NCI-H2196 (cell line): ENCODE measurements around the gene GPX4.

ENCODE experiments used
- DNase-seq: peaks from one replicate; lab custom pipeline; 2025; ENCODE audit not compliant: unreplicated experiment; lab: John Stamatoyannopoulos, UW

The GPX4 gene

DNA sequence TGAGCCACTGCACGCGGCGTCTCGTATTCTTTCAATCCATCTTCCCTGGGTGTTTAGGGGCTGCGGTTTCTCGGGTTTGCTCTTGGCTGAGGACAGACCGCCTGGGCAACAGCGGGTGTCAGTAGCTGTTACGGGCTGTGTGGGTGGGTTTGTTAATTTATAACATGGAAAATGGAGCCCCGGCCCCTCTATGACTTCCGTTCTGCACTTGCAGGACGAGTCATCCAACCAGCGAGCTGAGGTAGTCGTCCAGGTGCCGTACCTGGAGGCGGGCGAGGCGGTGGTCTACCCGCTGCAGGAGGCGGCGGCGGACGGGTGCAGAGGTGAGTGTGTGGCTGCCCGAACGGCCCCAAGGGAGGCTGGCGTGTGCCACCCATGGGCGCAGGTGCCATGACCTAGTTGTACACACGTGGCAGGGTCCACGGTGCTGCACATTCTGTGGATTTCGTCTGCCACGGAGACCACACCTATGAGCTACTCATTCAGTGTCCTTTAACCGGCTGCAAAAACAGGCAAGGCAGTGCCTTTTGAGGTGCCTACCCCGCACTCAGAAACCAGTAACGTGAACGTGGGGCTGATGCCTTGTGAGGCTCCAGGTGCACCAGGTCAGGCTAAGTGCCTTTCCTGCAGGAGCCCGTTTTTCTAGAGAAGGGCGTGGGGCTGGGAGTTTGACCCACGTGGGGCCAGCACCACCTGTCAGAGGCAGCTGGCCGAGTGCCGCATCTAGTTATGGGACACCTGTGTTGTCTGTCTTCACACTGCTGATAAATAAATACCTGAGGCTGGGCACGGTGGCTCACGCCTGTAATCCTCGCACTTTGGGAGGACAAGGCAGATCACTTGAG is 19.5 kb upstream of the GPX4 start:
- DNase-seq: no peak

DNA sequence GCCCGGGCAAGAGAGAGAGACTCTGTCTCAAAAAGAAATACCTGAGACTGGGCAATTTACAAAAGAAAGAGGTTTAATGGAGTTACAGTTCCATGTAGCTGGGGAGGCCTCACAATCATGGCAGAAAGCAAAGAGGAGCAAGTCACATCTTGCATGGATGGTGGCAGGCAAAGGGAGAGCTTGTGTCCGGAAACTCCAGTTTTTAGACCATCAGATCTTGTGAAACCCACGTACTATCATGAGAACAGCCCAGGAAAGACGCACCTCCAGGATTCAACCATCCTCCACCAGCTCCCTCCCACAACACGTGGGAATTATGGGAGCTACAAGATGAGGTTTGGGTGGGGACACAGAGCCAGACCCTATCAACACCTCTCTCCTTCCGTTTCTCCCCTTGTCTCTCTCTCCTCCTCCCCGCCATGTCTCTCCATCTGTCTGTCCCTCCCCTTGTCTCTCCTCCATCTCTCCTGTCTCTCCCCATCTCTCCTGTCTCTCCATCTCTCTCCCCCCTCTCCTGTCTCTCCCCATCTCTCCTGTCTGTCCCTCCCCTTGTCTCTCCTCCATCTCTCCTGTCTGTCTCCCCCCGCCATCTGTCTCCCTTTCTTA is 18.6 kb upstream of the GPX4 start:
- DNase-seq: no peak

GRCh38 chr19:1085676-1086442 is 17.9 kb upstream of the GPX4 start:
- no peak for DNase-seq

GRCh38 chr19:1086613-1087012 is 17.2 kb upstream of the GPX4 start:
- no peak for DNase-seq

- no peak for DNase-seq
Measured at GRCh38 chr19:1087813-1088415, 15.9 kb upstream of the GPX4 start.

DNA sequence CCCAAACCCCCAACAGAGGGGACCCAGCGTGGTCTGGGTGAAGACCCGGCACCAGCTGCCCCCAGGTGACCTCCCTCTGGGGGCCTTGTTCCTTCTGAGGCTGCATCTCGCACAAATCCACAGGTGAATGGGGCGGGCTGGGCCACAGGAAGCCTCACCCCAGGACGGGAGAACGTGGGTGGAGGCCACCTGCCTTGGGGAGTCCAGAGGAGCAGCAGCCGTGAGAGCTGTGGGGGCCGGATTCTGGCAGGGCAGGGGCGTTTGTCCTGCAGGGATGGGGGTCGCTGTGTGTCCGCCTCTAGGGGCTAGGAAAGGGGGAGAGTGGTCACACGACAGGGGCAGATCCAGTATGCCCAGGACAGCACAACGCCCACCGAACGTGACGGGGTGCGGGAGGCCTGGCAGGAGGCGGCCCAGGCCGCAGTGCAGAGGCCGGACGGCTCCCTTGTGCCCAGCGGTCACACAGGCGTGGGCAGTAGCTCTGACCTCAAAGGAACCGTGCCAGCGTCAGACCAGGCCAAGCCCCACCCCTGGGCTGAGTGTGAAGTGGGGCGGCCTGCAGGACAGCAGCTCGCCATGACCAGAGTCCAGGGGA is 15.3 kb upstream of the GPX4 start:
- no peak for DNase-seq

GRCh38 chr19:1089126-1089771 is 14.5 kb upstream of the GPX4 start:
- DNase-seq: no peak

DNA sequence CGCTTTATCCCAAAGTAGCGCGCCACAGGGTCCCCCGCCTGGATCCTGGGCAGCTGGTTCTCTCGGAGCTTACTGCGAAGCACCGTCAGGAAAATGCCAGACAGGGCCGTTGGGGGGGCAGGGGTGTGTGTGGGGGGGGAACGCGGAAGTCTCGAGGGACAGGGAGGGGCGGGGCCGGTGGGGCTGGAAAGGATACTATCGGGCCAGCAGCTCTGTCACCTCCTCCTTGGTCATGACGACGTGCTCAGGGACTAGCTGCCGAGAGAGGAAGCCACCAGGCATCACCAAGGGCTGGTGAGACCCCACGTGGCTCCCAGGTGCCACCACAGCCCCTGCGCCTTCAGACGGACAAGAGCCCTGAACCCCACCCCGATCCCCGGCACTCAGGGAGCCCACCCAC is 13.9 kb upstream of the GPX4 start:
- DNase-seq: no peak

GRCh38 chr19:1090731-1091543 is 12.9 kb upstream of the GPX4 start:
- no peak for DNase-seq

DNA sequence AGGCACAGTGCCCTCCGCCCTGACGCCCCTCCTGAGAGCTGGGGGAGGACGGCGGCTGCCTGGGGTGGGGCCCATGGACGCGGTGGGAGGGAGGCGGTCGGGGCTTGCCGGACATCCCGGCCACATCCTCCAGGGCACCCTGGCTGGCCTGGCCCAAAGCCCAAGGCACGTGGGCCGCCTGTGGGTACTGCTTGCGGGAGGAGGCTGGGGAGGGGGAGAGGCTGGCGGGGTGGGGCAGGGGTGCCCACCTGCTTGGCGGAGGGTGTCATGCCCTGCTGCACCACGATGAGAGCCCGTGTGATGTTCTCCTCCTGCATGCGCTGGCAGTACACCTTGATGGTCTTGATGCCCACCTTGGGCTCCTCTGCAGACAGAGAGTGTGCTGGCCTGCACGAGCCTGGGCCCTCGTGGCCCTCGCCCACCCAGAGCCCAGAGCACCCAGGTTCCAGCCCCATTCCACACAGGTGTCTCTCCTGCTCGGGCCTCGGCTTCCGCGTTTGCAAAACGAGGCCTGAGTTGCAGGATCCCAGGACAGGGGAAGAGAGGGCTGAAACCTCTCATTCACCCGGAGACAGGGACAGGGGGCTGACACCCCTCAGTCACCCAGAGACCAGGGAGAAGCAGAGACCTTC is 12.1 kb upstream of the GPX4 start:
- DNase-seq: no peak

DNA sequence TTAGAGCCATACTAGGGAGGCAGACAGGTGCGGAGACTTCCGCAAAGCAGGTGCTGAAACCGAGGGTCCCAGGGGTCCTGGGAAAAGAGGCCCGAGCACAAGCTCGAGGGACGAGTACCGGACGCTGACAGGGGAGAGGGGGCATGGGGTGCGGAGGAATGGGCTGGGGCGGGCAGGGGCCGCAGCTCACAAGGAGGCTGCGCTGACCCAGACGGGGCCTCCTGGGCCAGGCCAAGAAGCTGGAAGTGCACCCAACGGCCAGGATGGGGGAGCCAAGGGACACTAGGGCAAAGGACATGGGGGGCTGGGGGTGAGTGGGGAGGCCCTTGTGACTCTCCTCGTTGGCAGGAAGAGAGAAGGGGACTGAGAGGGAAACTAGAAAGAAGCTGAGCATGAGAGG is 10.5 kb upstream of the GPX4 start:
- no peak for DNase-seq

GRCh38 chr19:1093811-1094553 is 9.8 kb upstream of the GPX4 start:
- no peak for DNase-seq

DNA sequence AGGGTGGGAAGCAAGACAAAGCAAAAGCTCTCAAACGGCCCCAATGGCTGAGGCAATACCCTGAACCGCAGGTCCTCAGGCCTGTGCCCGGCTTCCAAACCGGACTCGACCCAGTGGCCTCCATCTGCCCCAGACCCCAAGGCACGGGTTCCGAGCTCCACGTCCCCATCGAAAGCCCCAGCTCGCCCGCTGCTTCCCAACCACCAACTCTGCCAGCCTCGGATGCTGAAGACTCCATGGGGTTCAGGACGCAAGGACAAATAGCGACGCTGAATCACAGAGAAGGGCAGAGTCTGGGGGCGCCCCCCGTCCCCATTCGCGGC is 9.2 kb upstream of the GPX4 start:
- DNase-seq: no peak

DNA sequence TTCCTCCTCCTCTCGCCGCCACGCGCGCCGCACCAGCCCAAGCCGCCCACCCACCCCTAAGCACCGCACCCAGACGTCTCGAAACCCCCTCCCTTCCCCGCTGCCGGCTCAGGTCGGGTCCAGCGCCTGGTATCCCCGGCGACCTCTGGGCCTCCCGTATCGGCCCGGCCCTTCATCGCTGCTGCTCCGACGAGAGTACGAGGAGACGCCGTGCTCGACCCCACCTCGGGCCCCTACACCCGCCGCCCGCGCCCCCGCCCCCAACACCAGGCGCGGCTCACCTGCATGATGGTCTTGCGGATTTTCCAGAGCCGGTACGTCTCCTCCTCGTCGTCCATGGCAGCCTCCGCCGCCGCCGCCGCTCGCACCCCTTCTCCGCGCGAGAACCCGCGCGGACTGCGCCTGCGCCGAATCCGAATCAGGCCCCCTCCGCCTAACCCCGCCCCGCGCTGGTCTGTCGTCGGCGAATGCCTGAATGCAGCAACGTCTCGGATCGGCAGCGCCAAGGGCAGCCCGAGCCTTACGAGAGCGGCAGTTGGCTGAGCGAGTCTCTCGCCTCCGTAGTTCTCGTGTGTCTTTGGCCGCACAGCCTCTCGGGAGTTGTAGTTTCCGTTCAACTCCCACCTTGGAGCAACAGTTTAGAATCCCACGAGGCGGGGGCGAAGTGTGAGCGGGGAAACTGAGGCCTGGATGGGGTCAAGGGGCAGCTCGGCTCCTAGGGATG is 8.7 kb upstream of the GPX4 start, which contains the start of gene POLR2E:
POLR2E (minus strand) TSS at position 398 of the 724 bp plus-strand sequence; CDS start at position 338, 60 bp downstream.
- peak; percentile 99 for DNase-seq

DNA sequence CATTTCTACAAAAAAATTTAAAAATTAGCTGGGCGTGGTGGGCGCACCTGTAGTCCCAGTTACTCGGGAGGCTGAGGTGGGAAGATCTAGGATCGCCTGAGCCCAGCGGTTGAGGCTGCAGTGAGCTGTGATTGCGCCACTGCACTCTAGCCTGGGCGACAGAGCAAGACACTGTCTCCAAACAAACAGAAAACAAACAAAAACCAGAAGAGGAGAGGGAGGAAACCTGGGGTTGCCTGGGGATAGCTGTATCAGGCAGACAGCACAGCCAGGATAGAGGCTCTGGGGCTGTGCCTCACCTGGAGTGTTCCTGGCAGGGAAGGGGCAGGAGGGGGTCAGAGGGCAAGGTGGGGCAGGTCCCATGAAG is 6.0 kb upstream of the GPX4 start:
- peak; percentile 39 for DNase-seq

DNA sequence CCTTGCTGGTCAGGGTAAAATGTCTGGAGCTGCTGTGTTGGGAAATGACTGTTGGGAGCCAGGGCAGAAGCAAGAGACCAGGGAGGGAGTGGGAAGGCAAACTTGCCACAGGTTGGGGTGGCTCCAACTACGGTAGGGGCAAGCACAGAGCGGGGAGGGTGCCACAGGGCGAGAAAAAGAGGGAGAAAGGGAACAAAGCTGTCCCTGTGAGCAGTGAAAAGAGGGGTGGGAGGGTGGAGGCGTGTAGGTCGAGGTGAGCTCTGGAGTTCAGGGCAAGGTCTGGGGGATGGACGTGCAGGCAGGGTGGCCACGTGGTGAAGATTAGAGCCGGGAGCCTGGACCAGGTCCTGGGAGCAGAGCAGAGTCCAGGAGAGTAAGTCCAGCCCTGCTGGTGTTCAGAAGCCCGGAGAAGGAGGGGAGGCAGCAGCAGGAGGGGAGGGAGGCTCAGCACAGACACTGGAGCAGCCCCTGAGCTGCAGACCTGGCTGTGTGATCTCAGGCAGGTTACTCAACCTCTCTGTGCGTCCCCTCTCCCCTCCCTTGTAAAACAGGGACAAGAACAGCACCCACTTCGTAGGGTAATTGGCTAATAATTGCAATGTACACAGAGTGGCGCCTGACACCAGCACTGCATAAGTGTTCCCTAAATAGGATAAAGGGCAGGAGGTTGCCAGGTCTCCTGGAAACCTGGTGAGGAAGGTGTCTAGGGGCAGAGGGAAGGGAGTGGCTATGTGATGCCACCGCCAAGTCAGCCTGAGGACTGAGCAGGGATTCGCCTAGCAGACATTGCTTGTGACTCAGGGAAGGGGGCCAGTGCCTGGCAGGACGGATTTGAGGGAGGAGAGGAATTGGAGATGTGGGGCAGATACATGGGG is 5.4 kb upstream of the GPX4 start:
- peak; percentile 66 for DNase-seq

GRCh38 chr19:1101337-1101698 is 2.5 kb upstream of the GPX4 start:
- DNase-seq: no peak
